ENCODE results near the gene BOK.
A peak's percentile ranks its signal among the peaks of the same experiment; 100 is the strongest.

DNA sequence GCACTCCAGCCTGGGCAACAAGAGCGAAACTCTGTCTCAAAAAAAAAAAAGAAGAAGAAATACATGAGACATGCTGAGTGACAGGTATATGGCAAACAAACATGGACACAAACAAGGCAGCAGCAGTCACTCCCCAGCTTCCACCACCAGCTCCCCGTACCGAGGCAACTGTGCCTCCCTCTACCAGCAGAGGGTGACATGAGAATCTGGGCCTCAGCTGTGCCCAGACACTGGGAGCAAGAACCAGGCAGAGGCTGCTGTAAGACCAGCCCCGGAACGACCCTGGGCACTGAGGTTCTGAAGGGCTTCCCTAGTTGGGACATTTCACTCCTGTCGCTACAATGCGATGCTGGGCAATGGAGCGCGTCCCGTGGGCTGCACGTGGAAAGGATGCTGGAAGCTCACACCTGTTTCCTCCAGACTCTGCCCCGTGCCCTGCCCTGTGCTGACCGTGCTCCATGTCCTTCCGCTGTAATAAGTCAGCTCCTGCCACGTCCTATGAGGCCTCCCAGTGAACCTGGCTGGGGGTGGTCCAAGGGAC, 37.1 kb downstream of the BOK start:
- TF ChIP-seq CTCF (IDR thresholded peaks at IDR 0.05 in 2 of 3, conservative IDR thresholded peaks at IDR 0.05 in 1 of 3; ENCODE audit: borderline replicate concordance in 1 of 3, insufficient read depth in 1 of 3, low read depth in 2 of 3, low read length in 2 of 3) = peak in 2 of 3 experiments; percentile 33 to 37; a peak in 3 of 6 replicates
- no peak for TF ChIP-seq POLR2AphosphoS5 (IDR thresholded peaks at IDR 0.05; ENCODE audit: low read depth, low read length)
- TF ChIP-seq ATF3 (IDR thresholded peaks at IDR 0.05) = no peak
- TF ChIP-seq, protein P1, sequence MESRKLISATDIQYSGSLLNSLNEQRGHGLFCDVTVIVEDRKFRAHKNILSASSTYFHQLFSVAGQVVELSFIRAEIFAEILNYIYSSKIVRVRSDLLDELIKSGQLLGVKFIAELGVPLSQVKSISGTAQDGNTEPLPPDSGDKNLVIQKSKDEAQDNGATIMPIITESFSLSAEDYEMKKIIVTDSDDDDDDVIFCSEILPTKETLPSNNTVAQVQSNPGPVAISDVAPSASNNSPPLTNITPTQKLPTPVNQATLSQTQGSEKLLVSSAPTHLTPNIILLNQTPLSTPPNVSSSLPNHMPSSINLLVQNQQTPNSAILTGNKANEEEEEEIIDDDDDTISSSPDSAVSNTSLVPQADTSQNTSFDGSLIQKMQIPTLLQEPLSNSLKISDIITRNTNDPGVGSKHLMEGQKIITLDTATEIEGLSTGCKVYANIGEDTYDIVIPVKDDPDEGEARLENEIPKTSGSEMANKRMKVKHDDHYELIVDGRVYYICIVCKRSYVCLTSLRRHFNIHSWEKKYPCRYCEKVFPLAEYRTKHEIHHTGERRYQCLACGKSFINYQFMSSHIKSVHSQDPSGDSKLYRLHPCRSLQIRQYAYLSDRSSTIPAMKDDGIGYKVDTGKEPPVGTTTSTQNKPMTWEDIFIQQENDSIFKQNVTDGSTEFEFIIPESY (IDR thresholded peaks at IDR 0.05; ENCODE audit: extremely low read depth, insufficient replicate concordance, low read length) = no peak
- no peak for TF ChIP-seq EZH2 (IDR thresholded peaks at IDR 0.05)

Data from HCT116 (cell line).